ENCODE measurements around the gene AXIN1. TPM values are rescaled to one million over a fixed set of nuclear protein-coding genes. Genes with fewer than 3 reads are reported as not detected.
"Not testable (repeated sequence)": the region's sequence is repeated elsewhere in the genome, so short reads cannot be mapped to it uniquely, and the experiment has no call there.

The AXIN1 gene
- total RNA-seq, 1 experiment from 2014 or later, result 46.9 TPM

DNA sequence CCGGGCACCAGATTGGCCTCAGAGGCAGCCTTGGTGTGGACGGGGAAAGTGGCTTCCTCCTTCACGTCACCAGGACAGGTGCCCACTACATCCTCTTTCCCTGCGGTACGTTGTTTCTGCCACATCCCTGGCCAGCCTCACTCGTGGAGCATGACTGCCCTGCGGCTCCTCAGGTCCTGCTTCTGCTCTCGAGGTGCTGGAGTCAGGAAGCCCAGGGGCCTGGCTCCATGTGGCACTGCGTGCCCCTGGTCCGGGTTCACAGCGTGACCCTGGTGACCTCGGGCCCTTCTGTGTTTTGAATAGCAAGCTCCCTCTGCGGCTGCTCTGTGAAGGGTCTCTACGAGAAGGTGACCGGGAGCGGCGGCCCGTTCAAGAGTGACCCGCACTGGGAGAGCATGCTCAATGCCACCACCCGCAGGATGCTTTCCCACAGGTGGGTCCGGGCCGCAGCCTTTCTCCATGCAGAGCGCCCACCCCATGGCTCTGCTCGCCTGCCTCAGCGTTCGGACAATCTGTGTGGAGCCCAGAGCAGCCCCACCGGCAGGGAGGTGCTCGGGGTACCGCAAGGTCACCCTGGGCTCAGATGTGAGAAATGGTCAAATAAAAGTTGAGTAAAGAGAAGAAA lies 90.3 kb downstream of the AXIN1 start:
- H3K27me3 ChIP-seq, result no peaks in the 10 kb centered on the region
- DNase-seq, result no peak
- H3K9me3 ChIP-seq, result no peaks in the 10 kb centered on the region
- H3K4me3 ChIP-seq, result no peak overlapping the region
- peaks cover 13% of the 10 kb centered on the region; the same call in 1 of the 2 replicates for H3K36me3 ChIP-seq

DNA sequence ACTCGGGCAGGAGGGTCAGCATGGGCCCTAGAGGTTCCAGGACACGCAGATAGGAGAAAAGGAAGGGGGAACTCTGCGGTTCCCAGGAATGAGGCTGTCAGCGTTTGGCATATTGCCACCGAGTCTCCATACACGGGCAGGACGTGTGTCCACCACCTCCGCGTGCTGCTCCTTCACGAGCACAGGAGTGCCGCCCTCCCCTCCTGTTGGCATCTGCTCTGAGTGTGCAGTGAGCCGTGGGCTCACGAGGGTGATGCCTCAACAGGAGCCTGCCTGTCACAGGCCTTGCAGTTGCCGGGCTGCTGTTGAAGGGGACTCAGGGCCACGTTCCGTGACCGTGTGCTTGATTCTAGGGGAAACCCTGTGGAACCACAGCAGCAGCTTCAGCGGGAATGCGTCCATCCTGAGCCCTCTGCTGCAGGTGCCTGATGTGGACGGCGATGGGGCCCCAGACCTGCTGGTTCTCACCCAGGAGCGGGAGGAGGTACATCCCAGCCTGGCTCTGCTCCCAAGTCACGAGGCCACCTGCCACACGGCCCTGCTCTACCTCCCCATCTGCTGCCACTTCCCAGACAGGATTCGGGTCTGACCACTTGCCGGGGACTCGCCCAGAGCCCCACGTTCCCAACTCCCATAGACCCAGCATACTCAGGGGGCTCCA lies 91.4 kb downstream of the AXIN1 start:
- H3K27me3 ChIP-seq, result no peaks in the 10 kb centered on the region
- no peaks in the 10 kb centered on the region for H3K9me3 ChIP-seq
- H3K4me3 ChIP-seq, result no peak overlapping the region
- H3K36me3 ChIP-seq, result peaks cover 15% of the 10 kb centered on the region; the same call in 1 of the 2 replicates
- DNase-seq, result no peak

DNA sequence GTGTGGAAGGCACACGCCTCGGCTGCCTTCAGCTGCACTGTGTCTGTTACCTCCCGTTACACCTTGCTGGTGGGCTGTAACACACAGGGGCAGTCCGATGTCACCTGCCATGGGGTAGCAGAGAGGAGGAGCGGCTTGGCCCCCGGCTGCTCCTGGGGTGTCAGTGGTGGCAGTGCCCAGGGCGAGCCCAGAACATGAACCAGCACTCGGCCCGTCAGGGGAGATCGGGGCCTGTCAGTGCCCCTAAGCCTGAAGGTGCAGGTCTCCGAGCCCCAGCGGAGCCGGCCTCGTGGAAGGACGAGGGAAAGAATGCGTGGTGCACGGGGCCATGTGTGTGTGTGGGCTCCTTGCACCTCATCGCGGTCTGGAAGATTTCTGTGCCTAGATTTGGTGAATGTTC lies 92.2 kb downstream of the AXIN1 start:
- no peaks in the 10 kb centered on the region for H3K27me3 ChIP-seq
- no peak overlapping the region for H3K4me3 ChIP-seq
- H3K36me3 ChIP-seq, result peaks cover 15% of the 10 kb centered on the region; the same call in 1 of the 2 replicates
- no peak for DNase-seq
- no peaks in the 10 kb centered on the region for H3K9me3 ChIP-seq

- DNase-seq, result no peak
- Histone ChIP-seq H3K27me3 (no peaks in the 10 kb centered on the region), H3K36me3 (peaks cover 15% of the 10 kb centered on the region; the same call in 1 of the 2 replicates), H3K4me3 (no peak overlapping the region), H3K9me3 (no peaks in the 10 kb centered on the region)
These were observed 92.7 kb downstream of the AXIN1 start for GRCh38 chr16:259814-260253.

GRCh38 chr16:259226-259625 lies 93.3 kb downstream of the AXIN1 start:
- no peak for DNase-seq
- H3K9me3 ChIP-seq, result no peaks in the 10 kb centered on the region

DNA sequence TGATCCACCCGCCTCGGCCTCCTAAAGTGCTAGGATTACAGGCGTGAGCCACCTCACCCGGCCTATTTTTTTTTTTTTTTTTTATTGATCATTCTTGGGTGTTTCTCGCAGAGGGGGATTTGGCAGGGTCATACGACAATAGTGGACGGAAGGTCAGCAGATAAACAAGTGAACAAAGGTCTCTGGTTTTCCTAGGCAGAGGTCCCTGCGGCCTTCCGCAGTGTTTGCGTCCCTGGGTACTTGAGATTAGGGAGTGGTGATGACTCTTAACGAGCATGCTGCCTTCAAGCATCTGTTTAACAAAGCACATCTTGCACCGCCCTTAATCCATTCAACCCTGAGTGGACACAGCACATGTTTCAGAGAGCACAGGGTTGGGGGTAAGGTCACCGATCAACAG lies 94.4 kb downstream of the AXIN1 start:
- H3K27me3 ChIP-seq, H3K4me3 ChIP-seq, H3K9me3 ChIP-seq, DNase-seq: not testable (repeated sequence)
- H3K36me3 ChIP-seq, result peaks cover 23% of the 10 kb centered on the region

More at GRCh38 chr16:259226-259625, 93.3 kb downstream of the AXIN1 start:
- no peaks in the 10 kb centered on the region for H3K27me3 ChIP-seq
- peaks cover 20% of the 10 kb centered on the region for H3K36me3 ChIP-seq
- no peak overlapping the region for H3K4me3 ChIP-seq

GRCh38 chr16:255183-255582 lies 97.3 kb downstream of the AXIN1 start:
- H3K36me3 ChIP-seq, result peaks cover 27% of the 10 kb centered on the region
- no peaks in the 10 kb centered on the region for H3K27me3 ChIP-seq
- no peak for DNase-seq
- no peak overlapping the region for H3K4me3 ChIP-seq
- H3K9me3 ChIP-seq, result no peaks in the 10 kb centered on the region

DNA sequence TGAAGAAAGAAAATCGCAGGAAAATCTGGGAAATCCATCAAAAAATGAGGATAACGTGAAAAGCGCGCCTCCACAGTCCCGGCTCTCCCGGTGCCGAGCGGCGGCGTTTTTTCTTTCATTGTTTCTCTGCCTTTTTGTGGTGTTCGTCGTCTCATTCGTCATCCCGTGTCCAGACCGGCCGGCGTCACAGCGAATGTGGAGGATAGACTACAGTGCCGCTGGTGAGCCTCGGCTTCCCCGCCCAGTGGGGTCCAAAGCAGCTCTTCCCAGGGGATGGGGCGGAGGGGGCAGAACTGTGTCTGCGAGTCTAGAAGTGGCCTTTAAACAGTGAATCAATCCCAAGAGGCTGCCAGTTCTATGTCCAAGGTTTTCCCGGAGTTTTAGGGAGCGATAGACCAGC lies 98.1 kb downstream of the AXIN1 start:
- peaks cover 23% of the 10 kb centered on the region for H3K36me3 ChIP-seq
- H3K9me3 ChIP-seq, result no peaks in the 10 kb centered on the region
- no peak overlapping the region for H3K4me3 ChIP-seq
- H3K27me3 ChIP-seq, result no peaks in the 10 kb centered on the region
- DNase-seq, result no peak

DNA sequence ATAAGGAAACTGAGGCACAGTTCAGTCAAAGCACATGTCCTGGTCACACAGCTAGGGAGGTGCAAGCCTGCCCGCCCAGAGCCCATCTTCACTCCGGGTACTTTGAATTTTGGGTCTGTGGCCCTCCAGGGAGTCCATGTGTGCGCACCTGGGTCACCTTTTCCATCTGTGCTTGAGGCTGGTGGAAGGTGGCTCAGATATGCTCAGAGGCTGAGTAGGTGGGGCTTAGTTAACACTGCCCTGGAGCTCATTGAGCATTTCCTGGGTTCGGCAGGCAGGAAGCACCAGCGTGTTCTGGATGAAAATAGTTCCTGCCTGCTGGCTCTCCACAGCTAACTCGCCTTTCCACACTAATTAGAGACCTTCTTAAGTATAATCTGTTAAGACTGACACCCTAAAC lies 98.7 kb downstream of the AXIN1 start:
- Histone ChIP-seq H3K4me3 (no peak overlapping the region), H3K36me3 (peaks cover 22% of the 10 kb centered on the region), H3K27me3 (no peaks in the 10 kb centered on the region), H3K9me3 (no peaks in the 10 kb centered on the region)
- no peak for DNase-seq

GRCh38 chr16:252366-253337 lies 99.9 kb downstream of the AXIN1 start:
- peaks cover 22% of the 10 kb centered on the region for H3K36me3 ChIP-seq
- H3K4me3 ChIP-seq, result no peak overlapping the region
- H3K27me3 ChIP-seq, result no peaks in the 10 kb centered on the region
- H3K9me3 ChIP-seq, result no peaks in the 10 kb centered on the region
- no peak for DNase-seq

DNA sequence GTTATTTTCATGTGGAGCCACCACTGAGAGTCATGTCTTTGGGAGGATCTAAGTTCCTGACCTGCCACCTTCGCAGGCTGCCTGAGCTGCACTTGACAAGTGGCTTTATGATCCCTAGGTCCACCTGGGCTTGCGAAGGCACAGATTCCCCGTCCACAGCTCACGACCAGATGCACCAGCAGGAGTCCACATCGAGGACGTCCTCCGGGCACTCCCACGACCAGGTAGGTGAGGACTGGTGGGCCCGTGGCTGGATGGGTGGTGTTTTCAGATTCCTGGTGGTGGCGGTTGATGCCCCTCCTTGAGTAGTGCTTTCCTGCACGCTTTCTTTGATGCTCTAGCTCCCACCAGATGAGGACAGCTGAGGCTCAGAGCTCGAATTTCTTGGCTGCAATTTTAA lies 103.1 kb downstream of the AXIN1 start:
- no peaks in the 10 kb centered on the region for H3K27me3 ChIP-seq
- H3K36me3 ChIP-seq, result peaks cover 18% of the 10 kb centered on the region; the same call in 1 of the 2 replicates
- no peak overlapping the region for H3K4me3 ChIP-seq
- no peaks in the 10 kb centered on the region for H3K9me3 ChIP-seq
- DNase-seq, result no peak

- Histone ChIP-seq H3K4me3 (no peak overlapping the region), H3K27me3 (no peaks in the 10 kb centered on the region), H3K36me3 (0 out of 2 replicates have a peak, but pooled peaks cover 6% of the 10 kb centered on the region), H3K9me3 (no peaks in the 10 kb centered on the region)
- DNase-seq, result no peak
These were observed 105.5 kb downstream of the AXIN1 start for GRCh38 chr16:247027-247426.

- DNase-seq, result no peak
- Histone ChIP-seq H3K4me3 (no peak overlapping the region), H3K9me3 (no peaks in the 10 kb centered on the region), H3K36me3 (0 out of 2 replicates have a peak, but pooled peaks cover 2% of the 10 kb centered on the region), H3K27me3 (no peaks in the 10 kb centered on the region)
These were observed 107.4 kb downstream of the AXIN1 start for GRCh38 chr16:245105-245504.

GRCh38 chr16:243348-243747 lies 109.2 kb downstream of the AXIN1 start:
- Histone ChIP-seq H3K27me3 (no peaks in the 10 kb centered on the region), H3K9me3 (no peaks in the 10 kb centered on the region), H3K36me3 (no peaks in the 10 kb centered on the region), H3K4me3 (no peak overlapping the region)
- peak; percentile 41 for DNase-seq

DNA sequence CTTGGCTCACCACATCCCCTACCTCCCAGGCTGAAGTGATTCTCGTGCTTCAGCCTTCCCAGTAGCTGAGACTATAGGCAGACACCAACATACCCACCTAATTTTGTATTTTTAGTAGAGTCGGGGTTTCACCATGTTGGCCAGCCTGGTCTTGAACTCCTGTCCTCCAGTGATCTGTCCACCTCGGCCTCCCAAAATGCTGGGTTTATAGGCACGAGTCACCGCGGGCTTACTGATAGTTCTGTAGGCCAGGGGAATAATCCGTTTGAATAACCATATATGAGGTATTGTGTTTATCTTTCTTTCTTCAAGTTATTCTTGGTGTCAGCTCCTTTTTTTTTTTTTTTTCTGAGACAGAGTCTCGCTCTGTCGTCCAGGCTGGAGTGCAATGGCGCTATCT lies 110.2 kb downstream of the AXIN1 start:
- H3K36me3 ChIP-seq, result peaks cover 5% of the 10 kb centered on the region; the same call in 1 of the 2 replicates
- H3K9me3 ChIP-seq, result no peaks in the 10 kb centered on the region
- DNase-seq, result peak; percentile 53
- H3K27me3 ChIP-seq, result no peaks in the 10 kb centered on the region
- no peak overlapping the region for H3K4me3 ChIP-seq

DNA sequence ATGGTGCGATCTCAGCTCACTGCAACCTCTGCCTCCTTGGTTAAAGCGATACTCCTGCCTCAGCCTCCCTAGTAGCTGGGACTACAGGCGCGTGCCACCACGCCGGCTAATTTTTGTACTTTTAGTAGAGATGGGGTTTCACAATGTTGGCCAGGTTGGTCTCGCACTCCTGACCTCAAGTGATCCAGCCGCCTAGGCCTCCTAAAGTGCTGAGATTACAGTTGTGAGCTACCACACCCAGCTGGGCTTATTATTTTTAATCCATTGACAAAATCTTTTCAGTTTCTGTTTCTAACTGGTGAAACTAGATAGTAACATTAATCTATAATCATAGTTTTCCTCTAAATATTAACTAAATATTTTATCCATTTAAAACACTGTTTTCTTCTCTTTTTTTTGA lies 112.0 kb downstream of the AXIN1 start:
- H3K9me3 ChIP-seq, result no peaks in the 10 kb centered on the region
- peaks cover 5% of the 10 kb centered on the region; the same call in 1 of the 2 replicates for H3K36me3 ChIP-seq
- H3K27me3 ChIP-seq, result no peaks in the 10 kb centered on the region
- H3K4me3 ChIP-seq, result no peak overlapping the region
- no peak for DNase-seq

DNA sequence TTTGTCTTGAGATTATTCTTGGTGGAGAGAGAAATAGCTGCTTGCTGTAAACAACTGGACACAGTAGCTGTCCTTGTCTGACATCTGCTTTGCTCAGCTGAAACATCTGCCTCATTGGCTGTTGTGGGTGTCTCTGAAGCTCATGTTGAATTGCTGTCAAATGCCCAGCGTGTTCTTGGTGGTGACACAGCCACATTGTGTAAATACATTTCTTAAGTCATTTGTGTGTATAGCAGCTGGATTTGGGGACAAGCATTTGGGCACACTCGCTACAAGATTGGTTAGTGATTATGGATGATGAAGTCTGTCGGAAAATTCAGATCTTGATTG lies 112.6 kb downstream of the AXIN1 start:
- DNase-seq, result no peak
- Histone ChIP-seq H3K9me3 (no peaks in the 10 kb centered on the region; the same call in 1 of the 2 replicates), H3K36me3 (peaks cover 5% of the 10 kb centered on the region; the same call in 1 of the 2 replicates), H3K4me3 (no peak overlapping the region), H3K27me3 (no peaks in the 10 kb centered on the region)
